Measurements from ENCODE around the gene NXNL1.

Gene NXNL1

DNA sequence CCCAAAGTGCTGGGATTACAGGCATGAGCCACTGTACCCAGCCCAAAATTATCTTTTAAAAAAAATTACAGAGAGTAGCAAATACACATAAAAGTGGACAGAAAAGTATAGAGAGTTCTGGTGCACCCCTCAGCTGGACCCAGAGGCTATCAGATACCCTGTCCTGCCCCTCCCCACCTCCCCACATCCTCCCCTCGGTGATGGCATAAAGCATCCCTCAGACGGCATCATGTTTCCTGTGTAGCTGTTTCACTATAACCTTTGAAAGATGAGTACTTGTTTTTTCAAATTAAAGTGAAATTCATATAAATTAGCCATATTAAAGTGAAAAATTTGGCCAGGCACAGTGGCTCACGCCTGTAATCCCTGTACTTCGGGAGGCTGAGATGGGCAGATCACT, 29.7 kb upstream of the NXNL1 start:
- TF ChIP-seq ZFX (IDR thresholded peaks at IDR 0.05): no peak
- TF ChIP-seq, protein P1, sequence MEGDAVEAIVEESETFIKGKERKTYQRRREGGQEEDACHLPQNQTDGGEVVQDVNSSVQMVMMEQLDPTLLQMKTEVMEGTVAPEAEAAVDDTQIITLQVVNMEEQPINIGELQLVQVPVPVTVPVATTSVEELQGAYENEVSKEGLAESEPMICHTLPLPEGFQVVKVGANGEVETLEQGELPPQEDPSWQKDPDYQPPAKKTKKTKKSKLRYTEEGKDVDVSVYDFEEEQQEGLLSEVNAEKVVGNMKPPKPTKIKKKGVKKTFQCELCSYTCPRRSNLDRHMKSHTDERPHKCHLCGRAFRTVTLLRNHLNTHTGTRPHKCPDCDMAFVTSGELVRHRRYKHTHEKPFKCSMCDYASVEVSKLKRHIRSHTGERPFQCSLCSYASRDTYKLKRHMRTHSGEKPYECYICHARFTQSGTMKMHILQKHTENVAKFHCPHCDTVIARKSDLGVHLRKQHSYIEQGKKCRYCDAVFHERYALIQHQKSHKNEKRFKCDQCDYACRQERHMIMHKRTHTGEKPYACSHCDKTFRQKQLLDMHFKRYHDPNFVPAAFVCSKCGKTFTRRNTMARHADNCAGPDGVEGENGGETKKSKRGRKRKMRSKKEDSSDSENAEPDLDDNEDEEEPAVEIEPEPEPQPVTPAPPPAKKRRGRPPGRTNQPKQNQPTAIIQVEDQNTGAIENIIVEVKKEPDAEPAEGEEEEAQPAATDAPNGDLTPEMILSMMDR (conservative IDR thresholded peaks at IDR 0.05): no peak
- no peak overlapping the region for H3K27ac ChIP-seq

DNA sequence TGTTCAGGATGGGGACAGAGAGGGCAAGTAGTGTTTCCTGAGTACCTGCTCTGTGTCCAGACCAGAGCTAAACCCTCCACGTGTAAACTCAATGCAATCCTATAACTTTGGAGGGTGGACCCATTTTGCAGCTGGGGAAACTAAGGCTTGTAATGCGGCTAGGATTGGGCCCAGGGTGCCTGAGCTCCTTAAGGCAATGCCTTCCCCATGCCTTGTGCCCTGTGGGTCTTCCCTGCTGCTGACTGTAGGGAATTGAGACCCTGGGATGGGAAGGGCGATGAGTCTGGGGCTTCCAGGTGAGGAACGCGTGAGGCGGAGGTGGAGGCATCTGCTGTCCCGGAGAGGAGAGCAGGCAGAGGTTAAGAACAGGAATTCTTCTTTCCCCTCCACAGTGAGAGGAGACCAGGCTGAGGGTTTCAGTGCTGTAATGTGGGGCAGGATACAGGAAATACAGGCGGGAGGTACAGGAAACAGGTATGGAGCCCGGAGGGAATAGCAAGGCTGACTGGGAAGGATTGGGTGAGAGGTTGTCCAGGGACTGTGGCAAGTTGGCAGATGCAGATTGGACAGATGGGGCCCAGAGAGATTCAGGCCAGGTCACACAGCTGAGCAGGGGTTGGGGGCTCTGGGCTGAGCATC, 28.8 kb upstream of the NXNL1 start:
- no peak overlapping the region for H3K27ac ChIP-seq
- no peak for TF ChIP-seq ZFX (IDR thresholded peaks at IDR 0.05)
- TF ChIP-seq, protein P1 (conservative IDR thresholded peaks at IDR 0.05): no peak

DNA sequence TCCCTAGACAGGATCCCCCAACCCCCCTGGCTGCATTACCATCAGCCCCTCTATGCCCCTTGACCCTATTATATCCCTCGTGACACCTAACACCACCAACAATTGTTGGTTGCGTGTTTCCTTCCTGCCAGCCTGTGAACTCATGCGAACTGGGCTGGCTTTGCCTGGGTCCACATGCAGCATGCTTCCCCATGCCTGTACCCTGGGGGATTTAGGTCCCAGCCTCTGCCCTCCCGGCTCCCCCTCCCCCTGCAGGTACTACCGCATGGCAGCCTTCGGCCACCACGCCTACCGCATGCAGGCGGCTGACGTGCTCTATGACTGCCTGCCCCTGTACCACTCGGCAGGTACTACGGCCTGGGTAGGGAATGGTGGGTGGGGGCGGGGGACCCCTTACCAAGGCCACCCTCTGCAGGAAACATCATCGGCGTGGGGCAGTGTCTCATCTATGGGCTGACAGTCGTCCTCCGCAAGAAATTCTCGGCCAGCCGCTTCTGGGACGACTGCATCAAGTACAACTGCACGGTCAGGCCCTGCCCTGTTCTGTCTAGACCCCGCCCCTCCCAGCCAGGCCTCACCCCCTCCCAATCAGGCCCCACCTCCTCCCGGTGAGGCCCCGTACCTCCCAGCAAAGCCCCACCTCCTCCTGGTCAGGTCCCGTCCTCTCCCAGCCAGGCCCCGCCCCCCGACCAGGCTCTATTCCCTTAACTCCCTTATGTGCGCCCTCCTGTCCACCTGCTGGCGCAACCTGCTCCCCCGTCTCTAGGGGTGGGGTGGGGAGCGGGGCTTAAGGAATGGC, 28.1 kb upstream of the NXNL1 start:
- H3K27ac ChIP-seq: no peak overlapping the region
- TF ChIP-seq ZFX (IDR thresholded peaks at IDR 0.05): no peak

DNA sequence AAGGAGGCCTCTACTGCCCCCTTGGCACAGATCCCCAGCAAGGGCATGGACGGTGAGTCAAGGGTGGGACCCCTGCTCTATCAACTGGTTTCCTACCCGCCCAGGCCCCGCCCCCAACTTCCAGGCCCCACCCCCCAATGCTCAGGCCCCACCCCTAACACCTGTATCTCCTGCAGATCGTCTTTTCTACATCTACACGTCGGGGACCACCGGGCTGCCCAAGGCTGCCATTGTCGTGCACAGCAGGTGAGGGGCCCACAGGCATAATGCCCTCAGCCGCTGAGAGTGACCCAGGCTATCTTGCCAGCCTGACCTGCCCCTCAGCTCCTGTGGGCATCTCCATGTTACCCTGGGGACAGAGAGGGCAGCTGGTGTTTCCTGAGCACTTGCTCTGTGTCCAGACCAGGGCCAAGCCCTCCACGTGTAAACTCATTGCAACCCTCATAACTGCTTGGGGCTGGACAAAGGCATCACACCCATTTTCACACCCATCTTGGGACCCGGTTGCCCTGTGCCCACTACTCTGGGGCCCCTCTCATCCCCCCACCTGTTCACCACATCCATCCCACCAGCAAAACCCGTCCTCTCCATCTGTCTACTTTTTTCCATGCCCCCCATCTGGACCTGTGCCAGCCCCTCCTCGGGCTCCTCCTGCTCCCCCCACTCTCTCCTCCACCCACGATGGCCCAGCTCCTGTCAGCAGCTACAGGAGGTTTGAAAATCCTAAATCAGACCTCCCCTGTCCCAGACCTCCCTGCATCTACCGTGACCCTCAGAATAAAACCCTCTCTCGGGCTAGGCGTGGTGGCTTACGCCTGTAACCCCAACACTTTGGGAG, 26.8 kb upstream of the NXNL1 start:
- H3K27ac ChIP-seq: no peak overlapping the region
- TF ChIP-seq, protein P1 (conservative IDR thresholded peaks at IDR 0.05): no peak
- TF ChIP-seq ZFX (IDR thresholded peaks at IDR 0.05): no peak

DNA sequence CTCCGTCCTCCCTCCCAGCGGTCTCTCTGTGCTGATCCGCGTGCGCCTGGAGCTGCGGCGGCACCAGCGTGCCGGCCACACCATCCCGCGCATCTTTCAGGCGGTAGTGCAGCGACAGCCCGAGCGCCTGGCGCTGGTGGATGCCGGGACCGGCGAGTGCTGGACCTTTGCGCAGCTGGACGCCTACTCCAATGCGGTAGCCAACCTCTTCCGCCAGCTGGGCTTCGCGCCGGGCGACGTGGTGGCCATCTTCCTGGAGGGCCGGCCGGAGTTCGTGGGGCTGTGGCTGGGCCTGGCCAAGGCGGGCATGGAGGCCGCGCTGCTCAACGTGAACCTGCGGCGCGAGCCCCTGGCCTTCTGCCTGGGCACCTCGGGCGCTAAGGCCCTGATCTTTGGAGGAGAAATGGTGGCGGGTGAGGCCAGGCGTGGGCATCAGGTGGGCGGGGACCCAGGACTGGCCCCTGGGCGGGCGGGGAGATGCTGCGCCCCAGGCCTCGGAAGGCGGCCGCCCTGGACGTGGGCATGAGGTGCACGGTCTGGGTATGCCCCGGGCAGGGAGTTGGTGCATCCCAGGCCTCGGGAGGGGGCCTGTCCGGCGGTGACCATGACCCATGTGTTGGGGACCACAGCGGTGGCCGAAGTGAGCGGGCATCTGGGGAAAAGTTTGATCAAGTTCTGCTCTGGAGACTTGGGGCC, 26.0 kb upstream of the NXNL1 start:
- no peak overlapping the region for H3K27ac ChIP-seq
- TF ChIP-seq, protein P1 (conservative IDR thresholded peaks at IDR 0.05): no peak
- TF ChIP-seq ZFX (IDR thresholded peaks at IDR 0.05): no peak

DNA sequence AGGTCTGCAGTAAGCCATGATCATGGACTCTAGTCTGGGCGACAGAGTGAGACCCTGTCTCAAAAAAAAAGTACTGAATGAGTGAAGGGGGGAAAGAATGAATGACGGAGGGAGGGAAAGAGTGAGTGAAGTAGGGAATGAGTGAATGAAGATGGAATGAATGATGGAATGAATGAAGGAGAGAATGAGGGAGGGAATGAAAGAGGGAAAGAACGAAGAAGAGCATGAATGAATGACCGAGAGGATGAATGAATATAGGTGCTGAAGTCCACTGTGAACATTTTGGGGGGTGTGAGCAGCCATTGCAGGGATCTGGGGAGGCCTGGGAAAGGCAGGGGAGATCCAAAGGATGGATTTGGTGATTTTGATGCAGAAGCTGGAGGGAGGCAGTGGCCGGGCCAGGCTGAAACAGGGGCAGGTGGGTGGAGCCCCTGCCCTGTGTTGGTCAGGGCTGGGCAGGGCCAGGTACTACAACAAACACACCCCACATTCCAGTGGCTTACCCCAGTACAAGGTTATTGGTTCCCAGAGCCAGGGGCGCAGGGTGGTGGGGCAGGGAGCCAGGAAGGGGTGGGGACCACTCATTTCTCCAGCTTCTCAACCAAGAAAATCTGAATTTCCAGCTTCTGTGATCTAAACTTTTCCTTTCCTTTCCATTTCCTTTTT, 23.9 kb upstream of the NXNL1 start:
- no peak overlapping the region for H3K27ac ChIP-seq
- TF ChIP-seq, protein P1 (conservative IDR thresholded peaks at IDR 0.05): no peak
- TF ChIP-seq ZFX (IDR thresholded peaks at IDR 0.05): no peak

DNA sequence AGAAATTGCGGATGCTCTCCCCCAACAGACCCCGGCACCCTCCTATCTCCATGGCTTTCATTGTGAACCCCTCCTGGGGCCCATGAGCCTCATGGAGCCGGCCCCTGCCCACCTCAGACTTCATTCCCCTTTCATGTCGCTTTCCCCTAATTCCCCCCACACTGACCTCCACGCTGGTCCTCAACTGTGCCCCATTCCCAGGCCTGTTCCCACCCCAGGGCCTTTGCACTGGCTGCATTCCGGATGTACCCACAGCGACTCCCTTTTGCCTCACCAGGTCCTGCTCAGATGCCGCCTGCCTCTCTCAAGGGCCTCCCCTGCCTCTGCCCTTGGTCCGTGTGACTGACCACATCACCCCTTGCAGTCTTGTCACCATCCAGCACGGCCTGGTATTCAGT, 22.9 kb upstream of the NXNL1 start:
- TF ChIP-seq, protein P1 (conservative IDR thresholded peaks at IDR 0.05): no peak
- TF ChIP-seq ZFX (IDR thresholded peaks at IDR 0.05): no peak
- no peak overlapping the region for H3K27ac ChIP-seq

All from C4-2B (cell line).